HL-60 (cell line): ENCODE measurements around the gene GRIP2.

Experiments used
- GABPA ChIP-seq: IDR thresholded peaks from 2 replicates; pipeline ENCODE4 v1.6.1; 2012; ENCODE audit warnings: low read depth
- TF ChIP-seq, protein P1 (sequence below): IDR thresholded peaks from one replicate; pipeline ENCODE4 v1.5.1; 2011; ENCODE audit warnings: low read length, control low read depth, inconsistent platforms; ENCODE audit not compliant: insufficient read depth

- TF ChIP-seq, protein P1, sequence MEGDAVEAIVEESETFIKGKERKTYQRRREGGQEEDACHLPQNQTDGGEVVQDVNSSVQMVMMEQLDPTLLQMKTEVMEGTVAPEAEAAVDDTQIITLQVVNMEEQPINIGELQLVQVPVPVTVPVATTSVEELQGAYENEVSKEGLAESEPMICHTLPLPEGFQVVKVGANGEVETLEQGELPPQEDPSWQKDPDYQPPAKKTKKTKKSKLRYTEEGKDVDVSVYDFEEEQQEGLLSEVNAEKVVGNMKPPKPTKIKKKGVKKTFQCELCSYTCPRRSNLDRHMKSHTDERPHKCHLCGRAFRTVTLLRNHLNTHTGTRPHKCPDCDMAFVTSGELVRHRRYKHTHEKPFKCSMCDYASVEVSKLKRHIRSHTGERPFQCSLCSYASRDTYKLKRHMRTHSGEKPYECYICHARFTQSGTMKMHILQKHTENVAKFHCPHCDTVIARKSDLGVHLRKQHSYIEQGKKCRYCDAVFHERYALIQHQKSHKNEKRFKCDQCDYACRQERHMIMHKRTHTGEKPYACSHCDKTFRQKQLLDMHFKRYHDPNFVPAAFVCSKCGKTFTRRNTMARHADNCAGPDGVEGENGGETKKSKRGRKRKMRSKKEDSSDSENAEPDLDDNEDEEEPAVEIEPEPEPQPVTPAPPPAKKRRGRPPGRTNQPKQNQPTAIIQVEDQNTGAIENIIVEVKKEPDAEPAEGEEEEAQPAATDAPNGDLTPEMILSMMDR = no peak
- TF ChIP-seq GABPA = no peak
Observed at GRCh38 chr3:14492948-14493881, 46.9 kb downstream of the GRIP2 start.
